ENCODE data around the gene COL27A1.
A peak's percentile ranks its signal among the peaks of the same experiment; 100 is the strongest.

COL27A1 gene

GRCh38 chr9:114171500-114171899 is 16.2 kb downstream of the COL27A1 start:
- no peak overlapping the region for H2AFZ ChIP-seq (ENCODE audit: low read length)
- H3K4me1 ChIP-seq (ENCODE audit: control insufficient read depth in 2 of 2, insufficient read depth in 1 of 2, low read depth in 1 of 2, low read length in 2 of 2) = peaks cover 18 to 31% of the 10 kb centered on the region in 2 donors
- no peak overlapping the region for H3K18ac ChIP-seq (ENCODE audit: low read length)
- H2BK120ac ChIP-seq (ENCODE audit: low read depth, low read length) = no peak overlapping the region
- H3K23ac ChIP-seq (ENCODE audit: low read depth, low read length, poor library complexity) = no peak overlapping the region
- WGBS, 2 donors (ENCODE audit: extremely low coverage in 2 of 2, insufficient read length in 2 of 2, insufficient replicate concordance in 1 of 2) = no CpG with 5 or more reads among the region's 7 CpGs
- no peak for DNase-seq (ENCODE audit: low spot score)
- no peak overlapping the region for H2AK5ac ChIP-seq (ENCODE audit: low read depth, low read length)
- no peaks in the 10 kb centered on the region for H3K27me3 ChIP-seq (ENCODE audit: control insufficient read depth in 3 of 3, insufficient read depth in 3 of 3, low read depth in 1 of 3, low read length in 3 of 3)
- no peak overlapping the region for H2BK12ac ChIP-seq (ENCODE audit: low read length)
- peaks cover 0 to 17% of the 10 kb centered on the region in 2 donors for H3K36me3 ChIP-seq (replicated peaks in 1 of 2; ENCODE audit: control insufficient read depth in 2 of 2, insufficient read depth in 2 of 2, low read length in 2 of 2)
- H3K9me3 ChIP-seq (replicated peaks in 1 of 2; ENCODE audit: control insufficient read depth in 2 of 2, insufficient read depth in 1 of 2, low read depth in 1 of 2, low read length in 2 of 2) = peaks cover 0 to 2% of the 10 kb centered on the region in 2 donors
- no peak overlapping the region for H2BK15ac ChIP-seq (ENCODE audit: low read length)
- no peak overlapping the region for H3K4me2 ChIP-seq (ENCODE audit: insufficient read depth, low read length, poor library complexity, severe bottlenecking)
- no peak overlapping the region for H3K4me3 ChIP-seq (ENCODE audit: low read length in 2 of 2)
- H3K27ac ChIP-seq (replicated peaks; ENCODE audit: low read length) = no peak overlapping the region
- no peak overlapping the region for H3K9ac ChIP-seq (ENCODE audit: low read depth, low read length, poor library complexity)
- no peaks in the 10 kb centered on the region for H3K79me1 ChIP-seq (ENCODE audit: low read depth, low read length)
- H2BK5ac ChIP-seq (ENCODE audit: low read length) = no peak overlapping the region
- no peak overlapping the region for H3K14ac ChIP-seq (ENCODE audit: low read length)
- no peak overlapping the region for H3K4ac ChIP-seq (ENCODE audit: low read length)
- H4K91ac ChIP-seq (ENCODE audit: low read depth, low read length, poor library complexity) = no peak overlapping the region
- no peak overlapping the region for H4K8ac ChIP-seq (ENCODE audit: low read depth, low read length)

- peaks cover 0 to 2% of the 10 kb centered on the region in 2 donors for H3K9me3 ChIP-seq (replicated peaks in 1 of 2; ENCODE audit: control insufficient read depth in 2 of 2, insufficient read depth in 1 of 2, low read depth in 1 of 2, low read length in 2 of 2)
Measured at GRCh38 chr9:114172981-114173833, 17.9 kb downstream of the COL27A1 start.

GRCh38 chr9:114174557-114174875 is 19.2 kb downstream of the COL27A1 start:
- peak overlapping the region; percentile 3 for H2AK5ac ChIP-seq (ENCODE audit: low read depth, low read length)
- peaks cover 1 to 7% of the 10 kb centered on the region in 2 donors for H3K36me3 ChIP-seq (replicated peaks in 1 of 2; ENCODE audit: control insufficient read depth in 2 of 2, insufficient read depth in 2 of 2, low read length in 2 of 2)
- no CpG with 5 or more reads among the region's 3 CpGs for WGBS, 2 donors (ENCODE audit: extremely low coverage in 2 of 2, insufficient read length in 2 of 2, insufficient replicate concordance in 1 of 2)
- no peak overlapping the region for H2BK5ac ChIP-seq (ENCODE audit: low read length)
- no peak overlapping the region for H2BK15ac ChIP-seq (ENCODE audit: low read length)
- H2BK12ac ChIP-seq (ENCODE audit: low read length) = no peak overlapping the region
- peaks cover 22 to 32% of the 10 kb centered on the region in 2 donors for H3K4me1 ChIP-seq (ENCODE audit: control insufficient read depth in 2 of 2, insufficient read depth in 1 of 2, low read depth in 1 of 2, low read length in 2 of 2)
- H3K9ac ChIP-seq (ENCODE audit: low read depth, low read length, poor library complexity) = no peak overlapping the region
- H3K4me2 ChIP-seq (ENCODE audit: insufficient read depth, low read length, poor library complexity, severe bottlenecking) = no peak overlapping the region
- H3K4ac ChIP-seq (ENCODE audit: low read length) = no peak overlapping the region
- H4K91ac ChIP-seq (ENCODE audit: low read depth, low read length, poor library complexity) = no peak overlapping the region
- H3K79me1 ChIP-seq (ENCODE audit: low read depth, low read length) = no peaks in the 10 kb centered on the region
- no peak overlapping the region for H4K8ac ChIP-seq (ENCODE audit: low read depth, low read length)
- H3K23ac ChIP-seq (ENCODE audit: low read depth, low read length, poor library complexity) = no peak overlapping the region
- no peak overlapping the region for H3K14ac ChIP-seq (ENCODE audit: low read length)
- peaks cover 0 to 1% of the 10 kb centered on the region in 2 donors for H3K9me3 ChIP-seq (replicated peaks in 1 of 2; ENCODE audit: control insufficient read depth in 2 of 2, insufficient read depth in 1 of 2, low read depth in 1 of 2, low read length in 2 of 2)
- H3K27me3 ChIP-seq (ENCODE audit: control insufficient read depth in 3 of 3, insufficient read depth in 3 of 3, low read depth in 1 of 3, low read length in 3 of 3) = no peaks in the 10 kb centered on the region
- DNase-seq (ENCODE audit: low spot score) = no peak
- H3K18ac ChIP-seq (ENCODE audit: low read length) = no peak overlapping the region
- no peak overlapping the region for H3K27ac ChIP-seq (replicated peaks; ENCODE audit: low read length)
- no peak overlapping the region for H3K4me3 ChIP-seq (ENCODE audit: low read length in 2 of 2)
- H2BK120ac ChIP-seq (ENCODE audit: low read depth, low read length) = no peak overlapping the region
- no peak overlapping the region for H2AFZ ChIP-seq (ENCODE audit: low read length)

More at GRCh38 chr9:114172981-114173833, 17.9 kb downstream of the COL27A1 start:
- WGBS, 2 donors (ENCODE audit: extremely low coverage in 2 of 2, insufficient read length in 2 of 2, insufficient replicate concordance in 1 of 2) = no CpG with 5 or more reads among the region's 20 CpGs
- Histone ChIP-seq H2BK5ac (ENCODE audit: low read length) (no peak overlapping the region), H2BK120ac (ENCODE audit: low read depth, low read length) (no peak overlapping the region), H2AFZ (ENCODE audit: low read length) (no peak overlapping the region), H2BK12ac (ENCODE audit: low read length) (no peak overlapping the region), H3K4me3 (ENCODE audit: low read length in 2 of 2) (no peak overlapping the region), H3K27me3 (ENCODE audit: control insufficient read depth in 3 of 3, insufficient read depth in 3 of 3, low read depth in 1 of 3, low read length in 3 of 3) (no peaks in the 10 kb centered on the region), H3K4me1 (ENCODE audit: control insufficient read depth in 2 of 2, insufficient read depth in 1 of 2, low read depth in 1 of 2, low read length in 2 of 2) (peaks cover 22 to 33% of the 10 kb centered on the region in 2 donors), H2BK15ac (ENCODE audit: low read length) (no peak overlapping the region), H3K4ac (ENCODE audit: low read length) (no peak overlapping the region), H4K8ac (ENCODE audit: low read depth, low read length) (no peak overlapping the region), H2AK5ac (ENCODE audit: low read depth, low read length) (no peak overlapping the region), H3K27ac (replicated peaks; ENCODE audit: low read length) (no peak overlapping the region), H3K4me2 (ENCODE audit: insufficient read depth, low read length, poor library complexity, severe bottlenecking) (no peak overlapping the region), H3K9ac (ENCODE audit: low read depth, low read length, poor library complexity) (no peak overlapping the region), H3K18ac (ENCODE audit: low read length) (no peak overlapping the region), H3K14ac (ENCODE audit: low read length) (no peak overlapping the region), H3K79me1 (ENCODE audit: low read depth, low read length) (no peaks in the 10 kb centered on the region), H3K23ac (ENCODE audit: low read depth, low read length, poor library complexity) (no peak overlapping the region), H3K36me3 (replicated peaks in 1 of 2; ENCODE audit: control insufficient read depth in 2 of 2, insufficient read depth in 2 of 2, low read length in 2 of 2) (peaks cover 0 to 11% of the 10 kb centered on the region in 2 donors), H4K91ac (ENCODE audit: low read depth, low read length, poor library complexity) (no peak overlapping the region)
- no peak for DNase-seq (ENCODE audit: low spot score)

- no peak for DNase-seq (ENCODE audit: low spot score)
Measured at GRCh38 chr9:114174876-114175771, 19.8 kb downstream of the COL27A1 start.

More at GRCh38 chr9:114174876-114175771, 19.8 kb downstream of the COL27A1 start:
- Histone ChIP-seq H3K14ac (ENCODE audit: low read length) (peak overlapping the region; percentile 78), H4K8ac (ENCODE audit: low read depth, low read length) (no peak overlapping the region), H2BK15ac (ENCODE audit: low read length) (peak overlapping the region; percentile 43), H3K4me3 (ENCODE audit: low read length in 2 of 2) (no peak overlapping the region), H4K91ac (ENCODE audit: low read depth, low read length, poor library complexity) (no peak overlapping the region), H2BK120ac (ENCODE audit: low read depth, low read length) (no peak overlapping the region), H3K4me2 (ENCODE audit: insufficient read depth, low read length, poor library complexity, severe bottlenecking) (no peak overlapping the region), H2BK5ac (ENCODE audit: low read length) (no peak overlapping the region), H3K4me1 (ENCODE audit: control insufficient read depth in 2 of 2, insufficient read depth in 1 of 2, low read depth in 1 of 2, low read length in 2 of 2) (peaks cover 20 to 26% of the 10 kb centered on the region in 2 donors), H3K9ac (ENCODE audit: low read depth, low read length, poor library complexity) (no peak overlapping the region), H3K79me1 (ENCODE audit: low read depth, low read length) (no peaks in the 10 kb centered on the region), H3K27me3 (ENCODE audit: control insufficient read depth in 3 of 3, insufficient read depth in 3 of 3, low read depth in 1 of 3, low read length in 3 of 3) (no peaks in the 10 kb centered on the region), H2BK12ac (ENCODE audit: low read length) (no peak overlapping the region), H2AFZ (ENCODE audit: low read length) (no peak overlapping the region), H3K18ac (ENCODE audit: low read length) (peak overlapping the region; percentile 84), H3K36me3 (replicated peaks in 1 of 2; ENCODE audit: control insufficient read depth in 2 of 2, insufficient read depth in 2 of 2, low read length in 2 of 2) (peaks cover 1 to 5% of the 10 kb centered on the region in 2 donors), H3K27ac (replicated peaks; ENCODE audit: low read length) (no peak overlapping the region), H3K23ac (ENCODE audit: low read depth, low read length, poor library complexity) (no peak overlapping the region), H2AK5ac (ENCODE audit: low read depth, low read length) (peak overlapping the region; percentile 45), H3K9me3 (replicated peaks in 1 of 2; ENCODE audit: control insufficient read depth in 2 of 2, insufficient read depth in 1 of 2, low read depth in 1 of 2, low read length in 2 of 2) (no peaks in the 10 kb centered on the region), H3K4ac (ENCODE audit: low read length) (no peak overlapping the region)
- WGBS, 2 donors (ENCODE audit: extremely low coverage in 2 of 2, insufficient read length in 2 of 2, insufficient replicate concordance in 1 of 2) = no CpG with 5 or more reads among the region's 26 CpGs

Data from neuronal stem cell (in vitro differentiated cells).